ENCODE data around the gene GNG7. TPM values are rescaled to one million over a fixed set of nuclear protein-coding genes. Genes with fewer than 3 reads are reported as not detected.
A peak's percentile ranks its signal among the peaks of the same experiment; 100 is the strongest.
"Not testable (repeated sequence)": the region's sequence is repeated elsewhere in the genome, so short reads cannot be mapped to it uniquely, and the experiment has no call there.

The GNG7 gene
- total RNA-seq, 1 donor from 2014 or later: 11.5 TPM

GRCh38 chr19:2478278-2478755 lies 224.2 kb downstream of the GNG7 start:
- ATAC-seq: peak; percentile 16
- DNase-seq (ENCODE audit: low spot score): peak; percentile 77
- intact Hi-C loops (cut with DNase I): no loop called here

- DNase-seq (ENCODE audit: low spot score): no peak
- peak; percentile 5 for ATAC-seq
- intact Hi-C loops (cut with DNase I): no loop called here
Measured at GRCh38 chr19:2477732-2478191, 224.7 kb downstream of the GNG7 start.

- DNase-seq (ENCODE audit: low spot score) (peak; percentile 72), ATAC-seq (peak; percentile 0)
- intact Hi-C loops (cut with DNase I): no loop called here
Measured at GRCh38 chr19:2477141-2477710, 225.3 kb downstream of the GNG7 start.

- intact Hi-C loops (cut with DNase I): no loop called here
- DNase-seq (ENCODE audit: low spot score): peak; percentile 81
- ATAC-seq: peak; percentile 4
Measured at GRCh38 chr19:2476451-2477140, 225.9 kb downstream of the GNG7 start.

- intact Hi-C loops (cut with DNase I): loop anchor here (2.0 kb wide), 1 partner anchor 103 kb away; no protein-coding TSS in a partner anchor
- ATAC-seq (peak; percentile 89), DNase-seq (ENCODE audit: low spot score) (peak; percentile 99)
Measured at GRCh38 chr19:2475702-2476450, 226.6 kb downstream of the GNG7 start, which contains the start of gene GADD45B. GADD45B (plus strand) TSS chr19:2476127; CDS start chr19:2476359, 232 bp downstream.

GRCh38 chr19:2475018-2475701 lies 227.3 kb downstream of the GNG7 start:
- peak; percentile 13 for ATAC-seq
- intact Hi-C loops (cut with DNase I): loop anchor here (2.0 kb wide), 1 partner anchor 104 kb away; no protein-coding TSS in a partner anchor
- DNase-seq (ENCODE audit: low spot score): peak; percentile 80

- intact Hi-C loops (cut with DNase I): loop anchor here (2.0 to 5.0 kb wide), 2 partner anchors 104 to 138 kb away; no protein-coding TSS in a partner anchor
- ATAC-seq (peak; percentile 48), DNase-seq (ENCODE audit: low spot score) (peak; percentile 93)
Measured at GRCh38 chr19:2474232-2475017, 228.1 kb downstream of the GNG7 start.

- ATAC-seq; DNase-seq (ENCODE audit: low spot score): not testable (repeated sequence)
- intact Hi-C loops (cut with DNase I): loop anchor here (5.0 kb wide), 1 partner anchor 142 kb away; no protein-coding TSS in a partner anchor
Measured at GRCh38 chr19:2469915-2470200, 232.6 kb downstream of the GNG7 start.

- no peak for ATAC-seq
- DNase-seq (ENCODE audit: low spot score): no peak
- intact Hi-C loops (cut with DNase I): no loop called here
Measured at GRCh38 chr19:2469102-2469914, 233.2 kb downstream of the GNG7 start.

GRCh38 chr19:2468596-2468995 lies 233.9 kb downstream of the GNG7 start:
- ATAC-seq (no peak), DNase-seq (ENCODE audit: low spot score) (no peak)
- intact Hi-C loops (cut with DNase I): no loop called here

- intact Hi-C loops (cut with DNase I): no loop called here
- no peak for DNase-seq (ENCODE audit: low spot score)
- ATAC-seq: no peak
Measured at GRCh38 chr19:2464389-2464788, 238.1 kb downstream of the GNG7 start.

GRCh38 chr19:2463694-2464093 lies 238.8 kb downstream of the GNG7 start:
- ATAC-seq; intact Hi-C loops (cut with DNase I); DNase-seq (ENCODE audit: low spot score): not testable (repeated sequence)

- intact Hi-C loops (cut with DNase I): no loop called here
- peak; percentile 91 for DNase-seq (ENCODE audit: low spot score)
- peak; percentile 86 for ATAC-seq
Measured at GRCh38 chr19:2462635-2463421, 239.7 kb downstream of the GNG7 start.

GRCh38 chr19:2461751-2462634 lies 240.5 kb downstream of the GNG7 start:
- peak; percentile 53 for ATAC-seq
- intact Hi-C loops (cut with DNase I): no loop called here

More at GRCh38 chr19:2461751-2462634, 240.5 kb downstream of the GNG7 start:
- peak; percentile 77 for DNase-seq (ENCODE audit: low spot score)

Data from sciatic nerve (tissue), 2 donors.